ENCODE data around the gene NTN1. TPM values are rescaled to one million over a fixed set of nuclear protein-coding genes. Genes with fewer than 3 reads are reported as not detected.

NTN1 gene
- total RNA-seq, 1 donor from 2014 or later = 2.5 TPM

GRCh38 chr17:9269350-9270035, 248.2 kb downstream of the NTN1 start:
- Mint-ChIP-seq H3K9me3 (no peaks in the 10 kb centered on the region), H3K27me3 (ENCODE audit: low read depth) (no peaks in the 10 kb centered on the region), H3K4me1 (peaks cover 7% of the 10 kb centered on the region), H3K27ac (no peak overlapping the region), H3K4me3 (no peak overlapping the region), H3K36me3 (no peaks in the 10 kb centered on the region)
- no peak for DNase-seq (ENCODE audit: low spot score in 2 of 2, unreplicated experiment in 2 of 2)
- TF ChIP-seq CTCF (IDR thresholded peaks at IDR 0.05; ENCODE audit: unreplicated experiment) = no peak

- no peak for TF ChIP-seq CTCF (IDR thresholded peaks at IDR 0.05; ENCODE audit: unreplicated experiment)
- H3K27me3 Mint-ChIP-seq (ENCODE audit: low read depth) = no peaks in the 10 kb centered on the region
- no peak overlapping the region for H3K27ac Mint-ChIP-seq
- H3K36me3 Mint-ChIP-seq = no peaks in the 10 kb centered on the region
- DNase-seq (ENCODE audit: low spot score in 2 of 2, unreplicated experiment in 2 of 2) = no peak
- peaks cover 7% of the 10 kb centered on the region for H3K4me1 Mint-ChIP-seq
- H3K9me3 Mint-ChIP-seq = no peaks in the 10 kb centered on the region
- H3K4me3 Mint-ChIP-seq = no peak overlapping the region
Measured at GRCh38 chr17:9270921-9271320, 249.6 kb downstream of the NTN1 start.

GRCh38 chr17:9271989-9272388, 250.7 kb downstream of the NTN1 start:
- Mint-ChIP-seq H3K4me3 (no peak overlapping the region), H3K27me3 (ENCODE audit: low read depth) (no peaks in the 10 kb centered on the region), H3K36me3 (no peaks in the 10 kb centered on the region), H3K4me1 (peaks cover 5% of the 10 kb centered on the region), H3K27ac (no peak overlapping the region), H3K9me3 (no peaks in the 10 kb centered on the region)
- no peak for DNase-seq (ENCODE audit: low spot score in 2 of 2, unreplicated experiment in 2 of 2)
- TF ChIP-seq CTCF (IDR thresholded peaks at IDR 0.05; ENCODE audit: unreplicated experiment) = no peak

- Mint-ChIP-seq H3K4me3 (no peak overlapping the region), H3K27ac (no peak overlapping the region), H3K36me3 (no peaks in the 10 kb centered on the region), H3K4me1 (peaks cover 4% of the 10 kb centered on the region), H3K27me3 (ENCODE audit: low read depth) (no peaks in the 10 kb centered on the region), H3K9me3 (no peaks in the 10 kb centered on the region)
- TF ChIP-seq CTCF (IDR thresholded peaks at IDR 0.05; ENCODE audit: unreplicated experiment) = no peak
- no peak for DNase-seq (ENCODE audit: low spot score in 2 of 2, unreplicated experiment in 2 of 2)
Measured at GRCh38 chr17:9272501-9273200, 251.3 kb downstream of the NTN1 start.

GRCh38 chr17:9273428-9274391, 252.4 kb downstream of the NTN1 start:
- no peaks in the 10 kb centered on the region for H3K9me3 Mint-ChIP-seq
- TF ChIP-seq CTCF (IDR thresholded peaks at IDR 0.05; ENCODE audit: unreplicated experiment) = no peak
- H3K4me1 Mint-ChIP-seq = peaks cover 4% of the 10 kb centered on the region
- no peaks in the 10 kb centered on the region for H3K36me3 Mint-ChIP-seq
- H3K4me3 Mint-ChIP-seq = no peak overlapping the region
- no peak overlapping the region for H3K27ac Mint-ChIP-seq
- DNase-seq (ENCODE audit: low spot score in 2 of 2, unreplicated experiment in 2 of 2) = no peak
- no peaks in the 10 kb centered on the region for H3K27me3 Mint-ChIP-seq (ENCODE audit: low read depth)
